Endothelial cell of umbilical vein (primary cell): Measurements from ENCODE around the gene PPIA. TPM values are rescaled to one million over a fixed set of nuclear protein-coding genes. Genes with fewer than 3 reads are reported as not detected.

Experiments used
- BruUV-seq: library from RNA; stranded (reverse); fragments of 400-500 nt; replicated peaks from 2 replicates; lab custom pipeline; 2021; lab: Mats Ljungman, UMichigan
- CTCF ChIA-PET: fragments of 300-600, 350-600 bp; sonication (Branson Sonifier 250); formaldehyde crosslinking; loops from one replicate; lab custom pipeline; 2021; ENCODE audit warnings: antibody characterized with exemption, inconsistent platforms; lab: Charles Lee
- POLR2A ChIA-PET: fragments of 300-600, 350-600 bp; sonication (Branson Sonifier 250); formaldehyde crosslinking; loops from one replicate; lab custom pipeline; 2021; ENCODE audit warnings: antibody characterized with exemption, inconsistent platforms; lab: Charles Lee
- DNase-seq: peaks from one replicate; pipeline ENCODE4 v3.0.0-alpha.2; 2011; ENCODE audit warnings: low read depth, low spot score
- FAIRE-seq: peaks from 2 replicates; lab custom pipeline; 2011; peaks lifted over from hg19 to GRCh38; lab: Jason Lieb, UNC
- H2AFZ ChIP-seq: 2 replicates; pipeline ENCODE4 v1.6.0; 2012; ENCODE audit warnings: low read depth, low read length, control low read depth, inconsistent platforms
- H3K27ac ChIP-seq: 2 replicates; pipeline ENCODE4 v1.5.1; 2011; ENCODE audit warnings: low read depth, mild to moderate bottlenecking, control low read depth, low read length, moderate library complexity; ENCODE audit not compliant: insufficient read depth
- H3K27me3 ChIP-seq, 2 experiments: 2 replicates each; pipeline versions ENCODE4 v1.6.0 to v1.6.1; 2011; ENCODE audit warnings: low read length in 2 of 2, mixed read lengths in 1 of 2; ENCODE audit not compliant: control insufficient read depth in 2 of 2, insufficient read depth in 2 of 2
- H3K36me3 ChIP-seq, 2 experiments: 2 replicates in 1 of 2; 3 replicates in 1 of 2; pipeline ENCODE4 v1.5.1; 2011; ENCODE audit warnings: low read length in 2 of 2, mild to moderate bottlenecking in 1 of 2, moderate library complexity in 1 of 2; ENCODE audit not compliant: control insufficient read depth in 2 of 2, insufficient read depth in 2 of 2; ENCODE audit errors: extremely low read depth in 1 of 2
- H3K4me1 ChIP-seq: 3 replicates; pipeline ENCODE4 v1.5.1; 2011; ENCODE audit warnings: mild to moderate bottlenecking, low read length; ENCODE audit not compliant: control insufficient read depth, insufficient read depth; ENCODE audit errors: extremely low read depth
- H3K4me2 ChIP-seq: 2 replicates; pipeline ENCODE4 v1.6.1; 2011; ENCODE audit warnings: low read length, control low read depth, mixed read lengths; ENCODE audit not compliant: insufficient read depth
- H3K4me3 ChIP-seq, 3 experiments: fragments of 200-600 bp in 1 of 3; sonication (generic), shearing (Covaris generic) in 1 of 3; replicated peaks in 1 of 3; 2 replicates each; pipeline ENCODE4 v1.5.1; 2011 to 2016; ENCODE audit warnings: control low read depth in 3 of 3, low read length in 3 of 3, mild to moderate bottlenecking in 2 of 3, inconsistent platforms in 1 of 3, low read depth in 1 of 3, moderate library complexity in 1 of 3; ENCODE audit not compliant: insufficient read depth in 1 of 3
- H3K79me2 ChIP-seq: 2 replicates; pipeline ENCODE4 v1.6.0; 2012; ENCODE audit warnings: low read length, inconsistent platforms; ENCODE audit not compliant: control insufficient read depth, insufficient read depth
- H3K9ac ChIP-seq: replicated peaks from 2 replicates; pipeline ENCODE3; 2011; ENCODE audit warnings: low read length, control low read depth; ENCODE audit not compliant: insufficient read depth; ENCODE audit errors: extremely low read depth
- H3K9me1 ChIP-seq: replicated peaks from 3 replicates; pipeline ENCODE4 v1.6.0; 2011; ENCODE audit warnings: mild to moderate bottlenecking, low read length; ENCODE audit not compliant: control insufficient read depth, insufficient read depth; ENCODE audit errors: extremely low read depth
- H3K9me3 ChIP-seq: replicated peaks from 2 replicates; pipeline ENCODE4 v1.5.1; 2012; ENCODE audit warnings: low read length, inconsistent platforms; ENCODE audit not compliant: control insufficient read depth, insufficient read depth
- H4K20me1 ChIP-seq: replicated peaks from 2 replicates; pipeline ENCODE3; 2011; ENCODE audit warnings: mild to moderate bottlenecking, low read length; ENCODE audit not compliant: control insufficient read depth, insufficient read depth; ENCODE audit errors: extremely low read depth
- CTCF ChIP-seq, 2 donors: IDR thresholded peaks; 1 replicate in 1 of 2; 2 replicates in 1 of 2; pipeline ENCODE4 v1.5.1; 2011; ENCODE audit warnings: low read length in 2 of 2, mild to moderate bottlenecking in 2 of 2, moderate library complexity in 2 of 2, control low read depth in 1 of 2, inconsistent platforms in 1 of 2, low read depth in 1 of 2; ENCODE audit not compliant: insufficient read depth in 1 of 2; ENCODE audit errors: extremely low read depth in 1 of 2
- EZH2 ChIP-seq: IDR thresholded peaks from 2 replicates; pipeline ENCODE4 v1.6.1; 2012; ENCODE audit warnings: borderline replicate concordance, low read depth, mild to moderate bottlenecking, moderate library complexity, low read length, inconsistent platforms; ENCODE audit not compliant: severe bottlenecking
- FOS ChIP-seq: IDR thresholded peaks from 2 replicates; pipeline ENCODE4 v1.6.1; 2011; ENCODE audit warnings: mild to moderate bottlenecking, low read length, moderate library complexity, borderline replicate concordance; ENCODE audit not compliant: insufficient read depth
- GATA2 ChIP-seq: IDR thresholded peaks from 2 replicates; pipeline ENCODE4 v1.7.0; 2011; ENCODE audit warnings: low read depth, mild to moderate bottlenecking, moderate library complexity, mixed read lengths, low read length; ENCODE audit not compliant: insufficient read length, insufficient read depth
- JUN ChIP-seq: IDR thresholded peaks from 2 replicates; pipeline ENCODE4 v1.6.1; 2011; ENCODE audit warnings: borderline replicate concordance, low read depth; ENCODE audit not compliant: insufficient read length, insufficient read depth
- MAX ChIP-seq: IDR thresholded peaks from 2 replicates; pipeline ENCODE4 v1.6.1; 2011; ENCODE audit not compliant: insufficient read depth, insufficient read length
- MYC ChIP-seq: IDR thresholded peaks from one replicate; pipeline ENCODE4 v1.6.1; 2011; ENCODE audit warnings: mild to moderate bottlenecking, low read depth, low read length
- POLR2A ChIP-seq: IDR thresholded peaks from 2 replicates; pipeline ENCODE4 v1.6.1; 2012; ENCODE audit warnings: low read depth, mild to moderate bottlenecking, control low read depth, low read length
- POLR2AphosphoS5 ChIP-seq: IDR thresholded peaks from 2 replicates; pipeline ENCODE4 v1.6.1; 2012; ENCODE audit warnings: low read depth, mild to moderate bottlenecking, control low read depth, low read length, moderate library complexity; ENCODE audit not compliant: insufficient read depth
- dilution Hi-C: fragments of 300-500 bp; cut with MboI; formaldehyde crosslinking; loops from one replicate; pipeline ENCODE4 v1.15.0; 2019; ENCODE audit warnings: low sequenced_read_pairs; ENCODE audit not compliant: extremely low pct_ligation_motif_present
- intact Hi-C: fragments of 100-400 bp; cut with micrococcal nuclease; formaldehyde crosslinking; loops from one replicate; pipeline ENCODE4 v1.10.0; 2022
- polyA plus RNA-seq, 4 experiments: library from polyadenylated mRNA; depleted of rRNA in 3 of 4; stranded (reverse) in 3 of 4; unstranded in 1 of 4; fragments of >200 nt; gene quantifications; 2 replicates each; pipeline versions ENCODE4 v1.2.1 to v1.2.3, GENCODE V29; 2011 to 2012; ENCODE audit warnings: missing spikeins in 1 of 4
- total RNA-seq: library from RNA; stranded (reverse); gene quantifications from 2 replicates; pipeline ENCODE4 v1.2.3, GENCODE V29; 2021

The PPIA gene
- total and polyA plus RNA-seq, 2 donors (not counting 3 experiments of a cell fraction or from before 2014, with no cell fraction given) = 2,602 to 5,159 TPM

- H3K4me2 ChIP-seq = no peak overlapping the region
- H3K9me1 ChIP-seq = no peaks in the 10 kb centered on the region
- H4K20me1 ChIP-seq = no peaks in the 10 kb centered on the region
- H3K27ac ChIP-seq = no peak overlapping the region
- no peaks in the 10 kb centered on the region for H3K79me2 ChIP-seq
- TF ChIP-seq JUN (no peak), FOS (no peak), CTCF (IDR thresholded peaks at IDR 0.05; ENCODE audit: extremely low read depth in 1 of 2, insufficient read depth in 1 of 2, low read depth in 1 of 2, low read length in 2 of 2) (no peak), POLR2AphosphoS5 (no peak), MAX (no peak), EZH2 (no peak), GATA2 (no peak), POLR2A (no peak), MYC (no peak)
- peaks cover 5 to 38% of the 10 kb centered on the region in 2 experiments for H3K36me3 ChIP-seq
- ChIA-PET POLR2A (interaction anchor here (0.6 kb wide), 1 partner anchor 129 kb away, joined by 3 read pairs; no protein-coding TSS in a partner anchor), CTCF (no interaction called here)
- H2AFZ ChIP-seq = no peak overlapping the region
- FAIRE-seq = no peak
- H3K4me1 ChIP-seq = no peaks in the 10 kb centered on the region
- H3K4me3 ChIP-seq = no peak overlapping the region
- no peaks in the 10 kb centered on the region for H3K9me3 ChIP-seq
- intact Hi-C loops = no loop called here
- H3K9ac ChIP-seq = no peak overlapping the region
- no TSS peak for BruUV-seq
- dilution Hi-C loops = no loop called here
- no peak for DNase-seq
- H3K27me3 ChIP-seq = no peaks in the 10 kb centered on the region
These were observed 27.7 kb upstream of the PPIA start for GRCh38 chr7:44768628-44769371.
